Activated T-helper 2 cell treated with anti-CD3 and anti-CD28 coated beads, Interferon-gamma antibody, Interleukin-2, Interleukin-4, amounts not matched to agents 10 μg/mL and 5 μg/mL and 100 μg/mL, durations not matched to agents 14 hours and 24 hours and 36 hours (primary cell): Measurements from ENCODE around the gene HOXD3. TPM values are rescaled to one million over a fixed set of nuclear protein-coding genes. Genes with fewer than 3 reads are reported as not detected.

Experiments used
- DNase-seq: peaks from one replicate; pipeline ENCODE4 v3.0.0; 2021; ENCODE audit warnings: low spot score
- H3K27ac Mint-ChIP-seq: one replicate; pipeline ENCODE4 v1.8.0; 2021; ENCODE audit warnings: mixed read lengths
- H3K27me3 Mint-ChIP-seq: one replicate; pipeline ENCODE4 v1.8.0; 2021; ENCODE audit warnings: low read depth, mixed read lengths
- H3K36me3 Mint-ChIP-seq: one replicate; pipeline ENCODE4 v1.8.0; 2021; ENCODE audit warnings: low read depth, mixed read lengths
- H3K4me1 Mint-ChIP-seq: one replicate; pipeline ENCODE4 v1.8.0; 2021; ENCODE audit warnings: low read depth, mixed read lengths
- H3K4me3 Mint-ChIP-seq: one replicate; pipeline ENCODE4 v1.8.0; 2021; ENCODE audit warnings: low read depth, mild to moderate bottlenecking, moderate library complexity, mixed read lengths
- H3K9me3 Mint-ChIP-seq: one replicate; pipeline ENCODE4 v1.8.0; 2021; ENCODE audit warnings: mixed read lengths
- intact Hi-C: fragments of 100-400 bp; cut with micrococcal nuclease; formaldehyde crosslinking; loops from one replicate; pipeline ENCODE4 v1.15.1; 2023
- total RNA-seq: library from RNA; stranded (reverse); gene quantifications from 2 replicates; pipeline ENCODE4 v1.2.3, GENCODE V29; 2022

Gene HOXD3
- total RNA-seq, 1 donor from 2014 or later: not detected

DNA sequence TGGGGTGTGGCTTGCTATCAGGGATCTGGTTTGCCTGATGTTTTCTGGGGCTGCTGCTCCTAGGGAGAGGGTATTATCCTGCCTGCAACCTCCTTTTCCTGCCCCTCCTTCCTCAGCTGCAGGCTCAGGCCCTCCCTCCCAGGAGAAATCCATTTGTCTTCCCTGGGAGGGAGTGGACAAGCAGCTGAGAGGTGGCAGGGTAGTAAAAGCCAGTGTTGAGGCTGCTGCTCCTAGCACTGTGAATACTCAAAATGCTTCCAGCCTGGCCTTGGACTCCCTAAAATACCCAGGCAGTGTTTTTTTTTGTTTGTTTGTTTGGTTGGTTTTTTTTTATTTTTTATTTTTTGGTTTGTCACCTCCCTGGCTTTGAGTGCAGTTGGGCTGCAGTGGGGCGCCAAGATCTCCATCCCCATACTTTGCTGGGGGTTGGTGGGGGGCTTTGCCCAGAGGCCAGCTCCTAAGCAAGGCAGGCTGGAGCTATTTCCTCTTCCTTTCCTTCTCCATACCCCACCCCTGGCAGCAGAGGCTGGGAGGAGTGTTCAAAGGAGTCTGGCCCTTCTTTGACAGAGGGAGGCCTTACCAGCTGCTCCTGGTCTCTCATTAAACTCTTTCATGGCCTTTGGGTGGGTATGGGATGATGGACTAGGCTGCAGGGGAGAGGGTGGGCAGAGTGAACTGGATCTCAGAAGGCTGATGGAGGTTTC lies 13.6 kb downstream of the HOXD3 start:
- Mint-ChIP-seq H3K27me3 (peaks cover 76% of the 10 kb centered on the region), H3K27ac (no peak overlapping the region), H3K4me3 (no peak overlapping the region), H3K4me1 (peaks cover 6% of the 10 kb centered on the region), H3K36me3 (peaks cover 3% of the 10 kb centered on the region), H3K9me3 (no peaks in the 10 kb centered on the region)
- no peak for DNase-seq
- intact Hi-C loops: no loop called here

DNA sequence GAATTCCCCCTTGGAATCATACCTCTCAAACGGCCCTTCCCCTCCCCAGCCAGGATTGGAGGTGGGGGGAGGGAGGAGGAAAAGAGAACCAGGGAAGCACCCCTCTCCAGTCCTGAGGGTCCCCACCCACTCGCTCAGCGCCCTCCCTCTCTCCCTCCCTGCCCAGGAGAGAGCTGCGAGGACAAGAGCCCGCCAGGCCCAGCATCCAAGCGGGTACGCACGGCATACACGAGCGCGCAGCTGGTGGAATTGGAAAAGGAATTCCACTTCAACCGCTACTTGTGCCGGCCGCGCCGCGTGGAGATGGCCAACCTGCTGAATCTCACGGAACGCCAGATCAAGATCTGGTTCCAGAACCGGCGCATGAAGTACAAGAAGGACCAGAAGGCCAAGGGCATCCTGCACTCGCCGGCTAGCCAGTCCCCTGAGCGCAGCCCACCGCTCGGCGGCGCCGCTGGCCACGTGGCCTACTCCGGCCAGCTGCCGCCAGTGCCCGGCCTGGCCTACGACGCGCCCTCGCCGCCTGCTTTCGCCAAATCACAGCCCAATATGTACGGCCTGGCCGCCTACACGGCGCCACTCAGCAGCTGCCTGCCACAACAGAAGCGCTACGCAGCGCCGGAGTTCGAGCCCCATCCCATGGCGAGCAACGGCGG lies 14.4 kb downstream of the HOXD3 start:
- intact Hi-C loops: no loop called here
- H3K27me3 Mint-ChIP-seq: peaks cover 76% of the 10 kb centered on the region
- no peaks in the 10 kb centered on the region for H3K9me3 Mint-ChIP-seq
- peaks cover 3% of the 10 kb centered on the region for H3K36me3 Mint-ChIP-seq
- H3K27ac Mint-ChIP-seq: no peak overlapping the region
- H3K4me1 Mint-ChIP-seq: peaks cover 6% of the 10 kb centered on the region
- no peak for DNase-seq
- H3K4me3 Mint-ChIP-seq: no peak overlapping the region

DNA sequence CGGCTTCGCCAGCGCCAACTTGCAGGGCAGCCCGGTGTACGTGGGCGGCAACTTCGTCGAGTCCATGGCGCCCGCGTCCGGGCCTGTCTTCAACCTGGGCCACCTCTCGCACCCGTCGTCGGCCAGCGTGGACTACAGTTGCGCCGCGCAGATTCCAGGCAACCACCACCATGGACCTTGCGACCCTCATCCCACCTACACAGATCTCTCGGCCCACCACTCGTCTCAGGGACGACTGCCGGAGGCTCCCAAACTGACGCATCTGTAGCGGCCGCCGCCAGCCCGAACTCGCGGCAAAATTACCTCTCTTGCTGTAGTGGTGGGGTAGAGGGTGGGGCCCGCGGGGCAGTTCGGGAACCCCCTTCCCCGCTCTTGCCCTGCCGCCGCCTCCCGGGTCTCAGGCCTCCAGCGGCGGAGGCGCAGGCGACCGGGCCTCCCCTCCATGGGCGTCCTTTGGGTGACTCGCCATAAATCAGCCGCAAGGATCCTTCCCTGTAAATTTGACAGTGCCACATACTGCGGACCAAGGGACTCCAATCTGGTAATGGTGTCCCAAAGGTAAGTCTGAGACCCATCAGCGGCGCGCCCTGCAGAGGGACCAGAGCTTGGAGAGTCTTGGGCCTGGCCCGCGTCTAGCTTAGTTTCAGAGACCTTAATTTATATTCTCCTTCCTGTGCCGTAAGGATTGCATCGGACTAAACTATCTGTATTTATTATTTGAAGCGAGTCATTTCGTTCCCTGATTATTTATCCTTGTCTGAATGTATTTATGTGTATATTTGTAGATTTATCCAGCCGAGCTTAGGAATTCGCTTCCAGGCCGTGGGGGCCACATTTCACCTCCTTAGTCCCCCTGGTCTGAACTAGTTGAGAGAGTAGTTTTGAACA lies 15.1 kb downstream of the HOXD3 start:
- peaks cover 76% of the 10 kb centered on the region for H3K27me3 Mint-ChIP-seq
- peaks cover 3% of the 10 kb centered on the region for H3K36me3 Mint-ChIP-seq
- intact Hi-C loops: no loop called here
- H3K4me1 Mint-ChIP-seq: peaks cover 8% of the 10 kb centered on the region
- H3K27ac Mint-ChIP-seq: no peak overlapping the region
- no peaks in the 10 kb centered on the region for H3K9me3 Mint-ChIP-seq
- DNase-seq: no peak
- H3K4me3 Mint-ChIP-seq: no peak overlapping the region

DNA sequence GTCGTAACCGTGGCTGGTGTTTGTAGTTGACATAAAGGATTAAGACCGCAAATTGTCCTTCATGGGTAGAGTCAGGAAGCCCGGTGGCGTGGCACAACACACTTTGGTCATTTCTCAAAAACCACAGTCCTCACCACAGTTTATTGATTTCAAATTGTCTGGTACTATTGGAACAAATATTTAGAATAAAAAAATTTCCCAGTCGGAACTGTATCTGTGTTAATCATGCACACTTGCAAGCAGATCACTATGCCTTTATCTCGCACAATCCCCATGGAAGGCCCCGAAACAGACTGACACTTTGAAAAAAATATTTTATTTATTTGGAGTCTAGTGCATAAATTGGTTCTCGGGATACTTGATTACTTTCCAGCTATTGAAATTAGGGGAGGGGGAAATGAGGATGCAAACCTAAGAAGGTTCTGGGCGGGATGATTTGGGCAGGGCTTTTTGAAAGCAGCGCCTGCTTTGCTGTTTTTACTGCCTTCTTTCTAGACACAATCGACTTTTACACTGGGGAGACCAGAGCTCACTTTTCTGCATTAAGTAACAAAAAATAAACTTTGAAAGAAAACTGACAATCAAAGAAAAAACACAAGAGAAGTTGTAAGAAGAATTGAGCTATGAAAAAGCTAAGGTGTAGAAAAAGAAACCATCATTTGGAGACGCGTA lies 15.9 kb downstream of the HOXD3 start:
- no peaks in the 10 kb centered on the region for H3K9me3 Mint-ChIP-seq
- peaks cover 9% of the 10 kb centered on the region for H3K4me1 Mint-ChIP-seq
- no peak for DNase-seq
- peaks cover 3% of the 10 kb centered on the region for H3K36me3 Mint-ChIP-seq
- H3K27me3 Mint-ChIP-seq: peaks cover 75% of the 10 kb centered on the region
- no peak overlapping the region for H3K27ac Mint-ChIP-seq
- intact Hi-C loops: no loop called here
- no peak overlapping the region for H3K4me3 Mint-ChIP-seq

DNA sequence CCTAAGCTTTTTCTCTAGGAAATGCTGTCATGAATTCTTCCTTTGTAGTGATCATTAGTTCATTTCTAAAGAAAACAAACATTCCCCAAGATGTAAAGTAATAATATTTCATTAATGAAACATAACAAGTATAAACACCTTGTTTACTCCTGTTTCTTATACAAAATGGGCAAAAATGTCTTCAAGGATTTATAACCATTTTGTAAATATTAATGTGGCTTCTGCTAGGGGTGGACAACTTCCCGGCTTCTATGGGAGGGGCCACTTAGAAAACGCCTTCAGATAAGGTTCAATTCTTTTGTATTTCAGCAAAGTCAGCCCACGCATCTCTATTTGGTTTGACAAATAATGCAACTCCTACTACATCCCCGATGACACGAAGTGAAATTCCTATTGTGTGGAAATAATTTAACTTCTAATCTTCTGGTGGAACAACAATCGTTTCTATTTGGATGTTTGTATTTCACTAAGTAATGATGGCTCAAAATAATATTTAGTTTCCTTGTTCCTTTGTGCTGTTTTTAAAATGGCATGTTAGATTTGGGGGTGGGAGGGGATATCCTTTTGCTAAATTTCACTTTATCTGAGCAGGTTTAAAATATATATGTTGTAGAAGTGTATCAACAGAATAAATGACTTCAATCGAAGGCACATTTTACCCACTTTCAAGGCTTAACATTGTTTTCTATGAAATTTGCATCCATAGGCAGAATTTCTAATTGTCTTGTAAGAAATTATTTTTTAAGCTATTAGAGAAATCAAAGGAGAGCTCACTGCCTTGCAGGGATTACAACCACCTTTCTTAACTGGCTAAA lies 16.7 kb downstream of the HOXD3 start:
- H3K4me3 Mint-ChIP-seq: no peak overlapping the region
- peaks cover 9% of the 10 kb centered on the region for H3K4me1 Mint-ChIP-seq
- H3K9me3 Mint-ChIP-seq: no peaks in the 10 kb centered on the region
- peaks cover 3% of the 10 kb centered on the region for H3K36me3 Mint-ChIP-seq
- no peak overlapping the region for H3K27ac Mint-ChIP-seq
- intact Hi-C loops: loop anchor here (1.0 kb wide), 1 partner anchor 7 kb away; no protein-coding TSS in a partner anchor
- H3K27me3 Mint-ChIP-seq: peaks cover 80% of the 10 kb centered on the region
- DNase-seq: no peak

DNA sequence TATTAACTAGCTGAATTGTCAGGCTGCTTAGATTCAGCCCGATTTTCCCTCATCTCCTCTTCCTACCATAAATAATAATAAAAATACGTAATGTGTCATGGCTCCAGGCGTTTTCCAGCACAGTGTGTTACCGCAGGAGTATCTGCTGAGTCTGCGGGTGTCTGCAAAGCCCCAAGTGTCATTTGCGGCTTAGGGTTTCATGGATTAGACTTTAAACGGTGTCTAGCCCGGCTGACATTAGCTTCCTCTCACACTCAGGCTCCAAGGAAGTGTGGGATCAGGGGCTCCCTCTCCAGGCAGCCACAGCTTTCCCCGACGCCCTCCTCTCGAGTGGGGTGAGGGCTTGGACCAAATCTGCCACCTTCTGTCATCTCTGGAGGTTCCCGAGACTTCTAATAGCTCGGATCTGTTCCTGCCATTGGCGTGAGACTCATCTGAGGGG lies 17.3 kb downstream of the HOXD3 start:
- no peak overlapping the region for H3K4me3 Mint-ChIP-seq
- H3K27ac Mint-ChIP-seq: no peak overlapping the region
- intact Hi-C loops: loop anchor here (1.0 kb wide), 1 partner anchor 8 kb away; no protein-coding TSS in a partner anchor
- peaks cover 9% of the 10 kb centered on the region for H3K4me1 Mint-ChIP-seq
- no peak for DNase-seq
- H3K27me3 Mint-ChIP-seq: peaks cover 84% of the 10 kb centered on the region
- no peaks in the 10 kb centered on the region for H3K9me3 Mint-ChIP-seq
- H3K36me3 Mint-ChIP-seq: peaks cover 3% of the 10 kb centered on the region

DNA sequence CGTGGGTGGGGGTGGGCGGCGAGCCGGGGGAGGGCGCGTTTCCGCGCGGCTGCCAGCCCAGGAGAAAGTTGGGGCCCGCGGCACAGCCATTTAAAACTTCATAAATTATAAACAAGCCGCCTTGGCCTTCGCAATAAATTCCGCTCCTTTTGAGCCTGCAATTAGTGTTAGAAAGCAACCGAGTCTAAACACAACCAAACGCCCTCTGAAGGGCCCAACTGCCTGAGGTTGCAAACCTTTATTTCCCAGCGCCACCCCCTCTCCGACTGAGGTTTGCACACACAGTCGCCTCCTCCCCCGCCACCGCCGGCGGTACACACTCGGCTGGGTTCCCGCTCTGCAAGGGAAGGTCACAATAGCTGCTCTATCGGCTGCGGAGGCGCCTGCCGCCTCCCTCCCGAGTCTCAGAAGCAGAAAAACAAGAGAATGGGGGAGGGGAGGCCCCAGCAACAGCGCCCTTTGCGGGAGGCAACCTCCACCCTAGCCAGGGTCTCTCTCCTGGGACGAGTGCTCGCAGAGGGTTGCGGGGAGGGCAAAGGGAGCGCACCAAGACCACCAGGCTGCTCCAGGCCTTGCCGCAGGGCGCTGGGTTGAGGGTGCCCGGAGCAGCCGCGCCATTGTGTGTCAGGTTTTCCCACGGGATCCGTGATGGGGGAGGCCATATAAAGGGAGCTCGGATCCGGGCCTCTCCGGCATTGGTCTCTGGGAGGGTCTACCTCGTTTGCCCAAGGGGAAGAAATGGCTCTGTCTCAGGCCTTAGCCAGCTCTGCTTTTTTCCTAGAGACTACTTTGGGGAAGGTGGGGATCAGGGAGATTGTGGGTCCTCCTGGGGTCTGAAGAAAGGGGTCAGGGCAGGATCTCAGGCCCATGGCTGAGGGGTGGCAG lies 18.0 kb downstream of the HOXD3 start:
- peaks cover 84% of the 10 kb centered on the region for H3K27me3 Mint-ChIP-seq
- H3K4me1 Mint-ChIP-seq: peaks cover 9% of the 10 kb centered on the region
- H3K9me3 Mint-ChIP-seq: no peaks in the 10 kb centered on the region
- H3K36me3 Mint-ChIP-seq: peaks cover 3% of the 10 kb centered on the region
- H3K27ac Mint-ChIP-seq: no peak overlapping the region
- no peak for DNase-seq
- no peak overlapping the region for H3K4me3 Mint-ChIP-seq
- intact Hi-C loops: loop anchor here (1.0 kb wide), 1 partner anchor 9 kb away; no protein-coding TSS in a partner anchor

DNA sequence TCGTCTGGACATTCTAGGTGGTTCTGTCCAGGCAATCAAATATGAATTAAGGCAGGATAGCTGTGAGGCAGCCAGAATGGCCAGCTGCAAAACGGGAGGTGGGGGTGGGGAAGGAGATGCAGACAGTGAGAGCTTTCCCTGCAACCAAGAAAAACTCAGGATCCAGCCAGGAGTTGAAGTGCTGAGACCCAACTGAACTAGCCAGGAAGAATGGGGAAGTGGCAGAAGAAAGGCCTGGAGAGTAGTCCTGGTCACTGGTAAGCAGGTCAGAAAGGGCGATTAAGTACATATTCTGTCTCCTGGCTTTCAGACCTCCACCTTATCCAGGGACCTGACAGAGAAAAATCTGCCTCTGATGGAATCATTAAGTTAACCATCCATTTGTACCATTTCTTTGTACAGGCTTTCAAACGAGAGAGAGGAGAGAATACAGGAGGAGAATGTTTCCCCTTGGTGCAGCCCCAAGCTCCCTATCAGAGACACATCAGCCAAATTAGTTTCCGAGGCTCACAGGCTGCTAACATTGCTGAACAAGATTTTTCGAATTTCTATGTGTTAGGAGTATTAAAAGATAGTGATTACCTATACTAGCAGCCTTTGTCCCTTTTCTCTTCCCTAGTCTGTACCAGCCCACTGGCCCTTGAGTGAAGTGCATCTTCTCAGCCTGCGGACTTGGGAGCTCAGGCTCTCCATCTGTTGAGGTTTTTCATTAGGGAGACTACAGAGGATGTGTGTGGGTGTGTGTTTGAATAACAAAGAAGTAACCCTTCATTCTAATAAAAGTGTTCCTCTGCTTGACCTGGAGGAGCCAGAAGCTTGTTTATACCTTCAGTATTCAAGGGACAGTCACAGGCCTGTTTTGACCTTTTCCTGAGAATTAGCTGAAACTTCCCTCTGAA lies 18.9 kb downstream of the HOXD3 start:
- intact Hi-C loops: no loop called here
- peaks cover 9% of the 10 kb centered on the region for H3K4me1 Mint-ChIP-seq
- H3K4me3 Mint-ChIP-seq: no peak overlapping the region
- peaks cover 87% of the 10 kb centered on the region for H3K27me3 Mint-ChIP-seq
- H3K27ac Mint-ChIP-seq: no peak overlapping the region
- DNase-seq: no peak
- H3K36me3 Mint-ChIP-seq: peaks cover 3% of the 10 kb centered on the region
- no peaks in the 10 kb centered on the region for H3K9me3 Mint-ChIP-seq

DNA sequence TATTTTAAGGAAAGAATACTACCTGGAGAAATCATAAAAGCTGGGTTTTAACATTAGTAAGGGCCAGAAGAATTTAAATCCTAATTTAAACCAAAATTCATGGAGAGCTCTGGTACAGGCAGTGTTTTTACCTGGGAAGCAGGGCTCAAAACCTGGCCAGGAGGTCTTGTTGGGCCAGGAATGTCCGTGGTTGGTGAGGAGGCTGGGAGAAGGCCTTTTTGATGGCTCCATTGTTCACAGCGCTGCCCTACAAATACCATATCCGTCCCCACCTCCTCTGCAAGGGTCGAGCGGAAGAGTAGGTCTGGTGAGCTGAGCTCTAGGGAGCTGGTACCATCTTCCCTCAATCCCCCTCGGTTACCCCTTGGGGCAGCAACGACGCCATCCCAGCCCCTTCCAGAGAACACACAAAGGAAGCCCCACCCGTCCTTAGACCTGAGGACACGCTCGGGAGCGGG lies 20.5 kb downstream of the HOXD3 start:
- H3K27ac Mint-ChIP-seq: no peak overlapping the region
- H3K36me3 Mint-ChIP-seq: peaks cover 2% of the 10 kb centered on the region
- no peak for DNase-seq

DNA sequence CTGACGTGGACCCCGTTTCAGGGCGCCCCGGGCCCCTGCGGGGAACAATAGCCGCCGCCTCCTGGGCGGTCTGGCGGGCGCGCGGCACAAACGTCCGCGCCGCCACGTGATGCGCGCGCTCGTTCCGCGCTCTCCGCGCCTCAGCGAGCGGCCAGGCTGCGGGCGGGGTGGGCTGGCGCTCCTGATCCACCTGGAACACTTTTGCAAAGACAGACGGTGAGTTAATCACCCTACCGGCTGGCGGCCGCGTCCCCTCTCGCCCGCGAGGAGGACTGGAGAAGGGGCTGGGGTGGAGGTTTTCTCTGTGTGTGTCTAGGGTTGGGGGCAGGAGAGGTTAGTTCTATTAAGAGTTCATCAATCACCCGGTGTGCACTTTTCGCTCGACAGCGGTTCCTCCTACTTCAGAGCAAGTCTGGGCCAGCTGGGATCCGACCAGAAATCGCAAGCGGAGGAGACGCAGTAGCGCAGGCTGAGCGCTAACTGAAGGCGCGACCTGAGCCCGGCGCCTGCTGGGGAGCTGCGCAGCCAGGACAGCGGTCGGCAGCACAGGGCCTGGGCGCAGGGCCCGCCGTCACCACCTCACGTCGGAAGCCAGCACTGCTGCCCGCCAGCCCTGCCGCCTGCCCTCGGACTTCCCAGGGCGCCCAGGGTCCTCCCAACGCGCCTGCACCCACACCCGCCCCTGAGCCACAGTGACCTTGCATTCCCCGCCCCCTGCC lies 21.1 kb downstream of the HOXD3 start:
- H3K4me1 Mint-ChIP-seq: peaks cover 9% of the 10 kb centered on the region
- no peaks in the 10 kb centered on the region for H3K36me3 Mint-ChIP-seq
- no peaks in the 10 kb centered on the region for H3K9me3 Mint-ChIP-seq
- peak overlapping the region; percentile 27 for H3K4me3 Mint-ChIP-seq
- no peak overlapping the region for H3K27ac Mint-ChIP-seq
- no peak for DNase-seq
- intact Hi-C loops: no loop called here
- peaks cover 86% of the 10 kb centered on the region for H3K27me3 Mint-ChIP-seq

More for the DNA sequence above, 20.5 kb downstream of the HOXD3 start:
- Mint-ChIP-seq H3K27me3 (peaks cover 86% of the 10 kb centered on the region), H3K4me1 (peaks cover 9% of the 10 kb centered on the region), H3K4me3 (no peak overlapping the region), H3K9me3 (no peaks in the 10 kb centered on the region)
- intact Hi-C loops: no loop called here
